Mononuclear cell (primary cell): ENCODE data around the gene TOX2. TPM values are rescaled to one million over a fixed set of nuclear protein-coding genes. Genes with fewer than 3 reads are reported as not detected.

Experiments used
- H3K27me3 ChIP-seq: 2 replicates; pipeline ENCODE4 v1.6.0; 2011; ENCODE audit warnings: low read length, control low read depth; ENCODE audit not compliant: insufficient read depth
- H3K4me1 ChIP-seq: 2 replicates; pipeline ENCODE4 v1.5.1; 2011; ENCODE audit warnings: mild to moderate bottlenecking, low read length, control low read depth; ENCODE audit not compliant: insufficient read depth
- H3K4me3 ChIP-seq: 2 replicates; pipeline ENCODE4 v1.5.1; 2011; ENCODE audit warnings: mild to moderate bottlenecking, low read length, moderate library complexity
- H3K9me3 ChIP-seq: 2 replicates; pipeline ENCODE4 v1.5.1; 2011; ENCODE audit warnings: low read depth, mild to moderate bottlenecking, control low read depth, low read length
- total RNA-seq: library from RNA; depleted of rRNA; stranded (reverse); fragments of >200 nt; gene quantifications from one replicate; pipeline ENCODE4 v1.2.3, GENCODE V29; 2012

Gene TOX2
- total RNA-seq, 1 donor, result 0.21 TPM

DNA sequence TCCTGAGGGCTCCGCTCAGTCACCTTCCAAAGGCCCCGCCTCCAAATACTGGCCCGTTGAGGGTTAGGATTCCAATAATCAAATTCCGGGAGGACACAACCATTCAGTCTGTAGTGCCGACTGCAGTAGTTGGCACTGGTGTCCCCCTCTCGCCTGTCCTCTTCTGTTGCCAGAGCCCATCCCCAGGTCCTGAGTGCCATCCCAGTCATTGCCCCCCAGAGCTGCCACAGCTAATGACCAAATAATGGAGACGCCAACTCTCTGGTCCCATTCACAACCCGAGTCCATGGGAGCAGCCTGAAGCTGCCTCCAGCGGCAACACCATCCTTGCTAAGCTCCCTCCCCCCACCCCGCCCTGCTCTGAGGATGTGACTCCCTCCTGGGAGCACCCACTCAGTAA is 156.4 kb downstream of the TOX2 start:
- H3K4me3 ChIP-seq, result no peak overlapping the region
- H3K27me3 ChIP-seq, result no peaks in the 10 kb centered on the region
- H3K4me1 ChIP-seq, result peaks cover 85% of the 10 kb centered on the region
- H3K9me3 ChIP-seq, result no peaks in the 10 kb centered on the region

DNA sequence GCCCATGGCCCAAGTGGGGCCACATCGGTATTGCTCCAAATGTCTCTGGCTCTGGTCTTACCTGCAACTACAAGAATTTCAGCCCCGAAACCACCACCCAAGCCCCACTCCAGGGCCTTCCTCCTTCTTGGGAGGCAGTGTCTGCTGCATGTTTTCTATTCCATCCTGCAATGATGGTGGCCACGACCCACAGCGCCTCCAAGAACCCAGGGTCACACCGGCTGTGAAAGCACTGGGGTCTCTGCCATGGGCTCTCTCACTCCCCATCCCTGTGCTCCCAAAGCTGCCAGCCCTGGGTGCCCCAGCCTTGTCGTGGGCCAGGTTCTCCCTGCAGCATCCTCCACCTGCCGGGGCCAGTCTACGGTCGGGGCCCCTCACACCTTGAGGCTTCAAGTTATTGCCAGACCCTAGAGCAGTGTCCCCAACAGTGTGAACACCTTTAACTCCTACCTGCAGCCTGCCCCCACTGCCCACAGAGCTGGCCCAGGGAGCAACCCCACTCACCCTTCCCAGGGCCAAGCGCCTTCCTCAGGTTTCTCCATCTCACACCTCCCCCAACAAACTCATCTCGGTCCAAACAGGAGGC is 157.0 kb downstream of the TOX2 start:
- peaks cover 85% of the 10 kb centered on the region for H3K4me1 ChIP-seq

DNA sequence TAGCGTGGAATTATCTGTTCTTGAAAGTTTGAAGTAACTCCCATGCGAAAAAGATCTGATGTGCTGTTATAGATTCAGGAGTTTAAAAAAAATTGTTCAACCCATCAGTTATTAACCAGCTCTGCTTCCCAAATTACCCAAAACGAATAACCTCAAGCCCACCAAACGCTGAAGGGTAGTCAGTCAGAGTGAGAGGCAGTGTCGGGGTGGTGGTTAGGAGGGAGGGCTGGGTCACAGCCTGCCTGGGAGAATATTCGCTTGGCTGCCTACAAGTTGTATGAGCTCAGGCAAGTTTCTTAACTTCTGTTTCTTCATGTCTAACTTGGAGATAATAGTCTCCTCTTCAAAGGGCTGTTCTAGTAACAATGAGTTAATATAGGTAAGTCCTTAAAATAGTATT is 157.7 kb downstream of the TOX2 start:
- no peak overlapping the region for H3K4me3 ChIP-seq
- peaks cover 85% of the 10 kb centered on the region for H3K4me1 ChIP-seq
- no peaks in the 10 kb centered on the region for H3K9me3 ChIP-seq
- no peaks in the 10 kb centered on the region for H3K27me3 ChIP-seq

More for the DNA sequence above, 157.0 kb downstream of the TOX2 start:
- H3K27me3 ChIP-seq, result no peaks in the 10 kb centered on the region
- no peaks in the 10 kb centered on the region for H3K9me3 ChIP-seq
- H3K4me3 ChIP-seq, result no peak overlapping the region

DNA sequence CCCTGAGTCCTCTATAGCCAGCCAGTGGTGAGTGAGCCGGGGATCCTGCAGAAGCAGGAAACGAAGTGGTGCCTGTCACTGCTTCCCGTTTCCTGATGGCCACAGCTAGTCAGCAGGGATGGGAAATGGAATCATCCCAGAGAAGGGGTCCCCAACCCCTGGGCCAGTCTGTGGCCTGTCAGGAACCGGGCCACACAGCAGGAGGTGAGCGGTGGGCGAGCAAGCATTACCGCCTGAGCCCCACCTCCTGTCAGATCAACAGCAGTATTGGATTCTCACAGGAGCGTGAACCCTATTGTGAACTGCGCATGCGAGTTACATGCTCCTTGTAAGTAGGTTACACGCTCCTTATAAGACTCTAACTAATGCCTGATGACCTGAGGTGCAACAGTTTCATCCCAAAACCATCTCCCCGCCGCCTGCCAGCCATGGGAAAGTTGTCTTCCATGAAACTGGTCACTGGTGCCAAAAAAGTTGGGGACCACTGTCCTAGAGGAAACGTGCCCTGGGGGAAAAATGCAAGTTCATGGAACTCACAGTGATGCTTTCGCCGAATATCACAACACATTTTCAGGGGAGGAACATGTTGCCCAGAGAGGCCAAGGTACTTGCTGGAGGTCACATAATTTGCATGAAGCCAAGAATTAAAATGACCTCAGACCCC is 158.5 kb downstream of the TOX2 start:
- Histone ChIP-seq H3K4me1 (peaks cover 80% of the 10 kb centered on the region), H3K4me3 (no peak overlapping the region), H3K27me3 (no peaks in the 10 kb centered on the region), H3K9me3 (no peaks in the 10 kb centered on the region)

DNA sequence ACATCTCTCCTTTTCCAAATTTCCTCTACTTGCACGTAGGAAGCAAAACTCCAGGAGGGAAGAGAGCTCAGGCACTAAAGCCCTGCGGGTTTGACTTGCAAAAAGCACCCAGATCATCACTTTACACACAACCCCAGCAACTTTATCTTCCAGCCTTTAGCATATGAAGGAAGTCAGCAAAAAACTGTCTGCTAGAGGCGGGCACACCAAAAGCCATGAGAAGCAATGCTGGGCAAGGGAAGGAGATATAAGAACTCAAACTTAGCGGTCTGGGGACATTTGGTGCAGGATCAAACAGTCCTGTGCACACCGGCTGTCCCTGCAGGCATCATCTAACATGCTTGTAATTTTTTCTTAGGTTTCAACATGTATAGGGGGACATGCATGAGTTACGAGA is 159.0 kb downstream of the TOX2 start:
- H3K4me3 ChIP-seq, result no peak overlapping the region
- H3K4me1 ChIP-seq, result peaks cover 74% of the 10 kb centered on the region
- no peaks in the 10 kb centered on the region for H3K9me3 ChIP-seq
- no peaks in the 10 kb centered on the region for H3K27me3 ChIP-seq

DNA sequence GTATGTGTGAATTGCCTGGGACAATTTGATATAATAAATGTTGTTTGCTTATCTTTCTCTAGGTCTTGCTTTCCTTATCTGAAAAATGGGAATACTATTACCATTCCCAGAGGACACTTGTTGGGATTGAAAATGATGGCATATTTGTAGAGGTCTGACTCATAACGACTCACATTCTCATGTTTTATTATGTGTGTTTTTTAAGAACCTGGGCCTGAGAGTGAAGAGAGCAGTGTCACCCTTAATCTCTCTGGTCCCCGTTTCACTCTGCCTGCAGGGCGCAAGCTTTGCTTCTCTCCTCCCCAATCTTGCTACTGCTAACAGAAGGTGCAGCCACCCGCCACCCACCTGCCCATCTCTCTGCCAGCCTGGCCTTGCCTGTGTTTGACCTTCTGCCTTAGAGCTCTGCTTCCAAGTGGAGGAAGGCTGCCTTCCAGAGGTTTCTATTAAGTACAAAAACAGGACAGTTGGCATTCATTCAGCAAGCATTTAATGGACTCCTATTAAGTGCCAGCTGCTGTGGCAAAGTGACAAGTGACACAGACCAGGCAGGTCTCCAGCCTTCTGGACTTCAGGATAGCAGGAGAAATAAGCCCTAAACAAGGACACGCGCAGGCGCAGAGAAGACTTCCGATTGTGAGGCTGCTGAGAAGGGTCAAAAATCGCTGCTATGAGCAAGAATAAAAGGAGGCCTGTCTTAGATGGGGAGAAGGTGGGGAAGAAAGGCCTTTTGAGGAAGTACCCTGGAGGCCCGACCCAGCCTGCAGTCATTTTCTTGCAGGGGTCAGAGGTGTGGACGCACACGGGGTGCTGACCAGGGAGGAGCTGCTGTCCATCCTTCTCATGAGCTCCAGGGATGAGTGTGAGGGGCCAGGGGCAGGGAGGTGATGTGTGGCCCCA is 159.8 kb downstream of the TOX2 start:
- H3K27me3 ChIP-seq, result no peaks in the 10 kb centered on the region
- H3K9me3 ChIP-seq, result no peaks in the 10 kb centered on the region
- no peak overlapping the region for H3K4me3 ChIP-seq
- H3K4me1 ChIP-seq, result peaks cover 66% of the 10 kb centered on the region

DNA sequence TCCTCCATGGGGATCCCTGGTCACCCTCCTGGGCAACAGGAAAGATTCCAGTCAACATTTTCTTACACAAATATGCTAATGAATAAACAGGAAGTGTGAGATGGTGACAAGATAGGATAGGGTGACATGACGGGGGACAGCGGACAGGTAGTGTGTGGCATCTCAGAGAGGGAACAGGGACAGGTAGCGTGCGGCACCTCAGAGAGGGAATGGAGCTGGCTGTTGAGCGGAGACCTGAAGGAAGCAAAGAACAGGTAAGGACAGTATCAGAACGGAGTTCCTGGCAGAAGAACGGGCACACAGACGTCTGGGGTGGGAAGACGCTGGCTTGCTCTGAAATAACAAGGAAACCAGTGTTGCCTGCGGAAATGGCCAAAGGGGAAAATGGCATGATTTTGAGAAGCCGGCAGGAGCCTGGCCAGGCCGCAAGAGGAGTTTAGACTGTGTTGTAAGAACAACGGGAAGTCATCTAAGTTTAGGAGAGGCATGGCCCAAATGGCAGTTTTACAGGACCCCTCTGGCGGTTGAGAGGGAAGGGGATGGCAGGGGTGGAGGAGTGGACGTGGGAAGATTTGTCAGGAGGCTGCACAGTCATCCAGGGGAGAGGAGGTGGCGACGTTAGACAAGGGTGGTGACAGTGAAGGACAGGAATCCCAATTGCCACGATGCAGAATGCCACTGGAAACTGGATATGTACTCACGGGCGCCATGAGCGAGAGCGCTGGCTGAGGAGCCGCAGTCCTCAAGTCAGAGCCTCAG is 160.7 kb downstream of the TOX2 start:
- H3K4me1 ChIP-seq, result peaks cover 62% of the 10 kb centered on the region
- H3K27me3 ChIP-seq, result no peaks in the 10 kb centered on the region
- no peaks in the 10 kb centered on the region for H3K9me3 ChIP-seq
- no peak overlapping the region for H3K4me3 ChIP-seq

DNA sequence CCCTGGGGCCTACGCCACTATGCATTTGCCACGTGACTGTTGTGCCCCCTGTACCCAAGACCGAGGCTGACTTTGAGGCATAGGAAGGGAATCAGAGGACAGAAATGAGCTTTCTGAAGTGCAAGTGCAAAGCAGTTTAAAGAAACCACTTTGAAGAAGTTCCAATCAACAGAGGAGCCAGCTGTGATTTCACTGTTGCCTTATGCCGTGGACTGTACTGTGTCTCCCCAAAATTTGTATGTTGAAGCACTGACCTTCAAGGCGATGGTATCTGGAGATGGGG is 161.2 kb downstream of the TOX2 start:
- H3K27me3 ChIP-seq, result no peaks in the 10 kb centered on the region
- H3K4me1 ChIP-seq, result peaks cover 61% of the 10 kb centered on the region
- H3K9me3 ChIP-seq, result no peaks in the 10 kb centered on the region
- no peak overlapping the region for H3K4me3 ChIP-seq

DNA sequence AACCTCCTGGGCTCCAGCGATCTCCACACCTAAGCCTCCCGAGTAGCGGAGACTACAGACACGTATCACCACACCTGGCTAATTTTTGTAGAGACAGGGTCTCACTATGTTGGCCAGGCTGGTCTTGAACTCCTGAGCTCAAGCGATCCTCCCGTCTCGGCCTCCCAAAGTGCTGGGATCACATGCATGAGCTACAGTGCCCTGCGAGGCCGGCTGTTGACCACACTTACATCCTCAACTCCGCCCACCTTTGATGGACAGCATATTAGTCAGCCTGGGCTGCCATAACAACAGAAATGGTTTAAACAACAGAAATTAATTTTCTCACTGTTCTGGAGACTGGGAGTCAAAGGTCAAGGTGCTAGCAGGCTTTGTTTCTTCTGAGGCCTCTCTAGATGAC is 164.6 kb downstream of the TOX2 start:
- Histone ChIP-seq H3K4me3 (no peak overlapping the region), H3K27me3 (no peaks in the 10 kb centered on the region), H3K4me1 (peaks cover 27% of the 10 kb centered on the region), H3K9me3 (no peaks in the 10 kb centered on the region)

DNA sequence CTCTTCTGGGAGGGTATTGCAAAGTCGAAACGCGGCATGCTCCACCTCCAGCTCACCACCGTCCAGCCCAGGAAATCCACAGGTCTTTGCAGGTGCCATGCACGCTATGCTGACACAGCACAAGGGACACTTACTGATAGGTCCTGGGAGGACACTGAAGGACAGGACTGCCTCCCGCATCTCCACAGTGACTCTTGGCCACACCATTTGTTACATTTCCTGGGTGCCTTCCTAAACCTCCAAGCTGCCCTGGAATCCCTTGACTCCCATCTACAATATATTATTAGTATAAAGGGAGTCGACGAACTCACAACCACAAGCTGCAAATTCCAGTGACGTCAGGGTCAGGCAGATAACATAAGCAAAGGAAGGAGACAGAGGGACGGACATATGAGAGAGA is 165.4 kb downstream of the TOX2 start:
- Histone ChIP-seq H3K27me3 (no peaks in the 10 kb centered on the region), H3K4me1 (peaks cover 19% of the 10 kb centered on the region), H3K4me3 (no peak overlapping the region), H3K9me3 (no peaks in the 10 kb centered on the region)

DNA sequence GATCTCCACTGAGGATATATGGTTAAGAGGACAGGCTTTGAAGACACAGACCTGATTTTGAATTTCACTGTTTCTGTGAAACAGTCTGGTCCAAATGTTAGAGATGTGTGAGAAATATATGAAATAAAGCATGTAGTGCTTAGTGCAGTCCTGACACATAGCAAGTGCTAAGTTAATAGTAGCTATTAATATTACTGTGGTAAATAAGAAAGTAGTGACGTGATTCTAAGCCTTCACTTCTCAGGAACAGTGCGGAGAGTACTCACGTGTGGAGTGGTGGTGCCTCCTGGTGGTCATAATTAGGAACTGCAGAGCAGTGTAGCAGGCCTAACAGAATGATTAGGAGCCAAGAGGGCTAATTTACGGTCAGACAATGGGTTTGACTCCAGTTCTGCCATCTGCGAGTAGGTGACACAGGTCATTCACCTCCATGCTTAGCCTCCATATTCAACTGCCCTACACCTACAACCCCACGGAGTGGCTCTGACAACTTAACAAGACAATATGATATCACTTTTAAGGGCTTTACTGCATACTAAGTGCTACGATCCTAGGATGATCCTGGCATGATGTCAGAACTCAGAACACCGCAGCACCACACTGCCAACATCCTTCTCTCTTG is 166.1 kb downstream of the TOX2 start:
- no peaks in the 10 kb centered on the region for H3K9me3 ChIP-seq
- no peaks in the 10 kb centered on the region for H3K27me3 ChIP-seq
- H3K4me1 ChIP-seq, result peaks cover 12% of the 10 kb centered on the region
- H3K4me3 ChIP-seq, result no peak overlapping the region

DNA sequence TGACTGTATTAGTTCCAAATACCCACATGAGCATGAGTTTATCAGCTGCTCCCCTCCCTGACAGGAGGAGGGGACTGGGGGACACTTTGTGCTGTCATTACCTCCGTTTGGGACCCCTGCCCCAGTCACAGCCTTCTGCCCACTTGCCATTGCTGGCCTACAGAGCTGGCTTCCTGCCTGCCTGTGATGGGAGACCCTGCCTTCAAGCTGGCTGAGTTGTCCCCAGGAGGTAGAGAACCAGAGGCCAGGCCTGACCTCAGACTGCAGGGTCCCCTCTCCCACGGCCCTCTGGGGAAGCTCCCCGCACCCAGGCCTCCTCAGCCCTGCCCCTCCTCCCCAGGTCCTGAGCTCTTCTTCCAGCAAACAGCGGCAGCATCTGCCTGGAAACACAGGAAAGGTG is 166.8 kb downstream of the TOX2 start:
- Histone ChIP-seq H3K9me3 (no peaks in the 10 kb centered on the region), H3K27me3 (no peaks in the 10 kb centered on the region), H3K4me1 (peaks cover 8% of the 10 kb centered on the region), H3K4me3 (no peak overlapping the region)

DNA sequence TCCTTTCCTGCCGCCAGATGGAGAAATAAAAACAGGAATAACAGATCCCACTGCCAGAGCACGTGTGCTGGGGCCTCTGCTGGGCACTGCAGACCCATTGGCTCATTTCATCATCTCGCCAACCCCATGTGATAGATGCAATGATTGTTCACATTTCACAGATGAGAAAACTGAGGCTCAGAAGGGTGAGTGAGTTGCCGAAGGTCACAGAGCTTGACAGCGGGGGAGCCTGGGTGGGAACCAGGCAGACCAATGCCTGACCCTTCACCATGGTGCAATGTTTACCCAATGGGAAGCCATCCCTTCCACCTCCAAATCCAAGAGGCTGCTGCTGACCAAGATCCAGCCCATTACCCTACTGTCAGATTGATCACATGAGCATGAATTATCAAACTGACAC is 167.2 kb downstream of the TOX2 start:
- Histone ChIP-seq H3K9me3 (no peaks in the 10 kb centered on the region), H3K4me1 (peaks cover 8% of the 10 kb centered on the region), H3K27me3 (no peaks in the 10 kb centered on the region), H3K4me3 (no peak overlapping the region)

DNA sequence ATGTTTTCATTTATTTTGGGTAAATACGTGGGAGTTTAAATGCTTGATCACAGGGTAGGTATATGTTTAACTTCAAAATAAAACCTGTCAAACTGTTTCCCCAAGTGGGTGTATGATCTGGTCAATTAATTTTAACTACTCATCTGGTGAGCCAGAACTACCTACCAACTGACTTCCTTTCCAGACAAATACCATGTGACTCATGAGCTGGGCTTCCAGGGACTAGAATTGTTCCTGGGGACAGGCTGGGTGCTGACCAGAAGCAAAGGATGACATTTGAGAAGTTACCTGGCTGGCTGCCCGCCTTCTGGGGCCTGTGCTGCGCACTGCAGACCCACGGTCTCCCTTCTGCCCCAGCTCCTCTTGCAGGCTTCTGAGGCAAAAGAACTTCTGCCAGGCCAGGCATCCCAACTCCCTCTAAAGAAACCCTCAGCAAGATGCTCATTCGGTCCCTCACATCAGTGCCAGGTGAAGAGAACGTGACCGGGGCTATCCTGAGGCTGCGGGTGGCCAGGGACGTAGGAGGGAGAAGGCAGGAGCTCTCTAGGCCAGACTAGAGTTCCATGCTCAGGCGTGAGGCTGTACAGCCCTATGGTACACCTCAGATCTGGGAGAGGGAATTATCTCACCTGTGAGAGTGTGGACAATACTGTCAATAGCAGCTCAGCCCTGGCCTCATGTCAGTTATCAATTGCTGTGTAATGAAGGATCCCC is 168.7 kb downstream of the TOX2 start:
- Histone ChIP-seq H3K4me3 (no peak overlapping the region), H3K27me3 (no peaks in the 10 kb centered on the region), H3K4me1 (peaks cover 8% of the 10 kb centered on the region), H3K9me3 (no peaks in the 10 kb centered on the region)
